Gastroesophageal sphincter (tissue), 4 donors: ENCODE data around the gene SPOCD1. TPM values are rescaled to one million over a fixed set of nuclear protein-coding genes. Genes with fewer than 3 reads are reported as not detected.
"Not testable (repeated sequence)": the region's sequence is repeated elsewhere in the genome, so short reads cannot be mapped to it uniquely, and the experiment has no call there.

Experiments used
- ATAC-seq: fragments of 150-250 bp; one replicate; pipeline ENCODE4 v1.9.1; 2016; ENCODE audit warnings: mild to moderate bottlenecking, moderate library complexity
- H3K27ac ChIP-seq, 4 donors: fragments of 200-600 bp; sonication (generic) in 3 of 4; 1 replicate in 3 of 4; 2 replicates in 1 of 4; pipeline ENCODE4 v1.5.1; 2016 to 2019
- H3K27me3 ChIP-seq: fragments of 200-600 bp; sonication (generic); one replicate; pipeline ENCODE4 v1.5.1; 2019
- H3K36me3 ChIP-seq, 2 donors: fragments of 200-600 bp; sonication (generic); one replicate each; pipeline ENCODE4 v1.5.1; 2019; ENCODE audit warnings: control low read depth in 1 of 2
- H3K4me1 ChIP-seq, 3 donors: fragments of 200-600 bp; sonication (generic); 1 replicate in 2 of 3; 2 replicates in 1 of 3; pipeline ENCODE4 v1.5.1; 2016 to 2019; ENCODE audit warnings: control low read depth in 2 of 3
- H3K4me3 ChIP-seq, 2 donors: fragments of 200-600 bp; sonication (generic); one replicate each; pipeline ENCODE4 v1.5.1; 2019; ENCODE audit warnings: mild to moderate bottlenecking in 1 of 2, moderate library complexity in 1 of 2
- H3K9me3 ChIP-seq, 3 donors: fragments of 200-600 bp; sonication (generic); one replicate each; pipeline ENCODE4 v1.5.1; 2017 to 2019; ENCODE audit warnings: control low read depth in 2 of 3
- EP300 ChIP-seq: sonication (generic); formaldehyde crosslinking; IDR thresholded peaks from one replicate; pipeline ENCODE4 v1.6.1; 2017; ENCODE audit warnings: antibody characterized with exemption, mild to moderate bottlenecking
- POLR2A ChIP-seq, 2 donors: fragments of 450-650 bp; IDR thresholded peaks; one replicate each; pipeline ENCODE4 v1.6.1; 2017; ENCODE audit warnings: antibody characterized with exemption in 2 of 2, mild to moderate bottlenecking in 2 of 2, moderate library complexity in 1 of 2
- POLR2AphosphoS5 ChIP-seq: sonication (generic); formaldehyde crosslinking; IDR thresholded peaks from one replicate; pipeline ENCODE4 v1.6.1; 2017; ENCODE audit warnings: antibody characterized with exemption
- WGBS, 2 donors: methylation state at CpG; one replicate each; pipeline ENCODE4 v1.1.5; 2018; ENCODE audit warnings: low coverage in 1 of 2; 5-methylcytosine and 5-hydroxymethylcytosine counted together
- total RNA-seq, 4 donors: library from RNA; depleted of rRNA; stranded (reverse); fragments of >200 nt; gene quantifications; one replicate each; pipeline ENCODE4 v1.1.0, GENCODE V29; 2016
- TF ChIP-seq, protein P1 (sequence below), 4 experiments: fragments of 200-600 bp in 2 of 4; fragments of 450-650 bp in 2 of 4; sonication (generic) in 1 of 4; IDR thresholded peaks; one replicate each; pipeline ENCODE4 v1.5.1; 2017 to 2019; ENCODE audit warnings: antibody characterized with exemption in 4 of 4, mild to moderate bottlenecking in 2 of 4, moderate library complexity in 2 of 4

SPOCD1 gene
- total RNA-seq, 4 donors from 2014 or later, result 0.27 to 1.6 (median 1.3) TPM; not detected in 1

DNA sequence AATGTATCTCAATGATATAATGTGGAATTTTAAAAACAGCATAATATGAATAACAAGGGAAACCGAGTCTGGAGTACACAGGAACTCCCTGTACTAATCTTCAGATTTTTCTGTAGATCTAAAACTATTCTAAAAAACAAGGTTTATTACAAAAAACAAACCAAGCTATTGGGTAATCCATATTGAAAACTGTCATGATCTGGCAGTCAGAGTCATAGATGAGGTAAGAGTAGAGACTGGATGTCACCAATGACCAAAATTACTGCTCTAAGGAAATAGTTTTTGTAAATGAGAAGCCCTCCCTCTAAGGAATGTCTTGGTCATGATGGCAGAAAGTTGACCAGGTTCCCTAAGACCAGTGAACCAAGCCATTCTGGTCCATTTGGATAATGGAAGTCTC lies 2.4 kb upstream of the SPOCD1 start:
- ATAC-seq, result no peak
- H3K27ac ChIP-seq, result no peak overlapping the region
- no peaks in the 10 kb centered on the region for H3K4me1 ChIP-seq
- H3K4me3 ChIP-seq, result no peak overlapping the region
- WGBS, 2 donors, result 69 to 83% methylated on average over 1 of the region's 1 CpG
- H3K27me3 ChIP-seq, result no peaks in the 10 kb centered on the region
- no peaks in the 10 kb centered on the region for H3K9me3 ChIP-seq
- no peaks in the 10 kb centered on the region for H3K36me3 ChIP-seq
- TF ChIP-seq POLR2AphosphoS5, result no peak
- no peak for TF ChIP-seq POLR2A (IDR thresholded peaks at IDR 0.05)
- TF ChIP-seq, protein P1, sequence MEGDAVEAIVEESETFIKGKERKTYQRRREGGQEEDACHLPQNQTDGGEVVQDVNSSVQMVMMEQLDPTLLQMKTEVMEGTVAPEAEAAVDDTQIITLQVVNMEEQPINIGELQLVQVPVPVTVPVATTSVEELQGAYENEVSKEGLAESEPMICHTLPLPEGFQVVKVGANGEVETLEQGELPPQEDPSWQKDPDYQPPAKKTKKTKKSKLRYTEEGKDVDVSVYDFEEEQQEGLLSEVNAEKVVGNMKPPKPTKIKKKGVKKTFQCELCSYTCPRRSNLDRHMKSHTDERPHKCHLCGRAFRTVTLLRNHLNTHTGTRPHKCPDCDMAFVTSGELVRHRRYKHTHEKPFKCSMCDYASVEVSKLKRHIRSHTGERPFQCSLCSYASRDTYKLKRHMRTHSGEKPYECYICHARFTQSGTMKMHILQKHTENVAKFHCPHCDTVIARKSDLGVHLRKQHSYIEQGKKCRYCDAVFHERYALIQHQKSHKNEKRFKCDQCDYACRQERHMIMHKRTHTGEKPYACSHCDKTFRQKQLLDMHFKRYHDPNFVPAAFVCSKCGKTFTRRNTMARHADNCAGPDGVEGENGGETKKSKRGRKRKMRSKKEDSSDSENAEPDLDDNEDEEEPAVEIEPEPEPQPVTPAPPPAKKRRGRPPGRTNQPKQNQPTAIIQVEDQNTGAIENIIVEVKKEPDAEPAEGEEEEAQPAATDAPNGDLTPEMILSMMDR (IDR thresholded peaks at IDR 0.05), result no peak
- TF ChIP-seq EP300, result no peak

DNA sequence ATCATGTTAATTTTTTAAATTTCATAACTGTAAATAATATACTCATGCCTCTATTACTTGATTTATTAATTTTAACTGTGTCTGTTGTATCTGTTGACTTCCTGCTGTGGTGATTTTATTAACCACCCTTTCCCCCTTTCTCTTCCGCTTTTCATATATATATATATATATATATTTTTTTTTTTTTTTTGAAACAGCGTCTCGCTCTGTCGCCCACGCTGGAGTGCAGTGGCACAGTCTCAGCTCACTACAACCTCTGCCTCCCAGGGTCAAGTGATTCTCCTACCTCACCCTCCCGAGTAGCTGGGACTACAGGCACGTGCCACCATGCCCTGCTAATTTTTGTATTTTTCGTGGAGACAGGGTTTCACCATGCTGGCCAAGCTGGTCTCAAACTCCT lies 1.1 kb upstream of the SPOCD1 start:
- 93 to 100% methylated on average over 1 to 6 of the region's 8 CpGs for WGBS, 2 donors
- H3K27ac ChIP-seq, H3K4me1 ChIP-seq, ATAC-seq, H3K36me3 ChIP-seq, H3K4me3 ChIP-seq, H3K9me3 ChIP-seq, H3K27me3 ChIP-seq: not testable (repeated sequence)

DNA sequence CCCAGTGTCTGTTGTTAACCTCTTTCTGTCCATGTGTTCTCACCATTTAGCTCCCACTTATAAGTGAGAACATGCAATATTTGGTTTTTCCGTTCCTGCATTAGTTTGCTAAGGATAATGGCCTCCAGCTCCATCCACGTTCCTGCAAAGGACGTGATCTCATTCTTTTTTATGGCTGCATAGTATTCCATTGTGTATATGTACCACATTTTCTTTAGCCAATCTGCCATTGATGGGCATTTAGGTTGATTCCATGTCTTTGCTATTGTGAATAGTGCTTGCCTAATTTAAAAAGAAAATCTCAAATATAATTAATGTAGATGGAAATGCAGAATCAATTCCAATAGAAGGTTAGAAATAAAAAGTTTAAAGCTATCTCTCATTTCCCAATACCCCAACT lies 679 bp upstream of the SPOCD1 start:
- not testable (repeated sequence) for ATAC-seq
- WGBS, 2 donors, result 89 to 90% methylated on average over 3 of the region's 3 CpGs

DNA sequence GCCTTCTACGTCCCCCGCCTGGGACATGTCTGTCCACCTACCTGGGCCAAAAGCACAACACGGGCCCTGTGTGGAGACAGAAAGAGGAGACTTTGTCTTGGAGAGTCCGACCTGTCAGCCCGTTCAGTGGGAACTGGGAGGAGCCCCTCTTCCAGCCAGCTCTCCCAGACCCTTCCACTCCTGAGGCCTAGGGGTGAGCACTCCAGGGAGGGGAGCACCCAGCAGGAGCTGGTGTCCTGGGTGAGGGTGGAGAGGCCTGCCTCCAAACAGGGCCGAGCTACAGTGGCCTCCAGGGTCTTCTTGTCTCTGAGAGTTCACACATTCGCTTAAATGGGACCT lies 546 bp downstream of the SPOCD1 start:
- Histone ChIP-seq H3K27me3 (no peaks in the 10 kb centered on the region), H3K27ac (no peak overlapping the region), H3K36me3 (no peaks in the 10 kb centered on the region), H3K9me3 (no peaks in the 10 kb centered on the region), H3K4me3 (no peak overlapping the region), H3K4me1 (no peaks in the 10 kb centered on the region)
- ATAC-seq, result no peak
- 83% methylated on average over 1 of the region's 7 CpGs; no CpG with 5 or more reads in 1 of the 2 donors for WGBS, 2 donors
- TF ChIP-seq POLR2AphosphoS5 (no peak), EP300 (no peak), POLR2A (IDR thresholded peaks at IDR 0.05) (no peak)
- TF ChIP-seq, protein P1 (IDR thresholded peaks at IDR 0.05), result no peak

More for the DNA sequence above, 679 bp upstream of the SPOCD1 start:
- H3K4me3 ChIP-seq, H3K4me1 ChIP-seq, H3K36me3 ChIP-seq, H3K27ac ChIP-seq, H3K27me3 ChIP-seq, H3K9me3 ChIP-seq: not testable (repeated sequence)

DNA sequence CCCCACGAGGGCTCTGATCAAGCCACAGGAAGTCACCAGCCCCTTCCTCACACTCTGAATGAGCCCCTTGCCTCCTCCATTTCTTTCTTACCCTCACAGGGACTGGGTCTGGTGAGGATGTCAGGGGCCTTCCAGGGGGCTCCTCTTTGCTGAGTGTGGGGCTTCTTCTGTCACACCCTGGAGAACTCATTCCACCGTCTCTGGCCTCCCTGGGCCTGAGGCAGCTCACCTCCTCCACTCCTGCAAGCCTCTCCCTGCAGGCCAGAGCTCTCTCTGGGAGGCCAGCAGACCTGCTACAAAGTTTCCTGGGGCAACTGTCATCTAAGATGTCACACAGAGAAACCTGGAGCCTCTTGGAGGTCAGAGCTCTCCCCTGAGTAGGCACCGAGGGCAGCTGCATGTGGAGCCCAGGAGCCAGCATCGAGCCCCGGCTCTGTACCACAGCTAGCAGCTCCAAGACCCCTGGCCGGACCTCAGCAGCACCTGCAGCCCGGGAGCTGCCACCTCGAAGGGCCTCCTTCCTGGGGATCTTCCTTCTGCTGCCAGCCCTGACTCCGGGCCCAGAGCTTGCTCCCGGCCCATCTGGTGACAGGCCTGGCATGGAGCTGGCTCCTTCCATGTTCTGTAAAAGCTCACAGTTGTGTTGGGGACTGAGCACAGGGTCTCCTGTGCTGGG lies 1.1 kb downstream of the SPOCD1 start:
- H3K27me3 ChIP-seq, result no peaks in the 10 kb centered on the region
- H3K9me3 ChIP-seq, result no peaks in the 10 kb centered on the region
- H3K4me3 ChIP-seq, result no peak overlapping the region
- H3K36me3 ChIP-seq, result no peaks in the 10 kb centered on the region
- WGBS, 2 donors, result no CpG with 5 or more reads among the region's 10 CpGs
- ATAC-seq, result no peak
- no peaks in the 10 kb centered on the region for H3K4me1 ChIP-seq
- H3K27ac ChIP-seq, result no peak overlapping the region
- TF ChIP-seq POLR2A (IDR thresholded peaks at IDR 0.05) (no peak), EP300 (no peak), POLR2AphosphoS5 (no peak)
- TF ChIP-seq, protein P1 (IDR thresholded peaks at IDR 0.05), result no peak

DNA sequence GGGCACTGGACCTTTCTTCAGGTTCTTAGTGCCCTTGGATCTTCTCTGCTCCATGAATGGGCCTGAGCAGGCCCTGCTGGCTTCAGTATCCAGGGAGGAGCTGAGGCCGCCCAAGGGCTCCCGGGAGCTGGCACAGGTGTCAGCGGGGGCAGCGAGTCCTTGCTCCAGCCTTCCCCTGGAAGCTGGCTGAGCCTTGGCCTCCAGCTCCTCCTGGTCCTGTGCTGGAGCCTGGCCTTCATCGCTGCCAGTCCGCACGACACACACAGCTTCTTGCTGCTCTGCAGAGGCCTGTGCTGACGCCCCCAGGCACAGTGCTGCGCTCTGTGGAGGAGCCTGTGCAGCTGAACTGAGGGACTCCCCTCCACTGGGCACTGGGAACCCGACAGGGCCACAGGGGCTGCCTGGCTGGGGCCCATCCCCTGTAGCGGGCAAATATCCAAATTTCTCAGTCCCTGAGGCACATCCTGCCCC lies 1.7 kb downstream of the SPOCD1 start:
- Histone ChIP-seq H3K9me3 (no peaks in the 10 kb centered on the region), H3K27me3 (no peaks in the 10 kb centered on the region), H3K4me3 (no peak overlapping the region), H3K4me1 (no peaks in the 10 kb centered on the region), H3K36me3 (no peaks in the 10 kb centered on the region), H3K27ac (no peak overlapping the region)
- ATAC-seq, result no peak
- TF ChIP-seq EP300 (no peak), POLR2AphosphoS5 (no peak), POLR2A (IDR thresholded peaks at IDR 0.05) (no peak)
- TF ChIP-seq, protein P1 (IDR thresholded peaks at IDR 0.05), result no peak
- WGBS, 2 donors, result 98% methylated on average over 5 of the region's 11 CpGs; no CpG with 5 or more reads in 1 of the 2 donors
